SHP77 treated with DMSO at 0.1 percent for 48 hours (cell line): Measurements from ENCODE around the gene MAP2K5.

Experiments used
- DNase-seq: peaks from one replicate; lab custom pipeline; 2025; lab: John Stamatoyannopoulos, UW

MAP2K5 gene

DNA sequence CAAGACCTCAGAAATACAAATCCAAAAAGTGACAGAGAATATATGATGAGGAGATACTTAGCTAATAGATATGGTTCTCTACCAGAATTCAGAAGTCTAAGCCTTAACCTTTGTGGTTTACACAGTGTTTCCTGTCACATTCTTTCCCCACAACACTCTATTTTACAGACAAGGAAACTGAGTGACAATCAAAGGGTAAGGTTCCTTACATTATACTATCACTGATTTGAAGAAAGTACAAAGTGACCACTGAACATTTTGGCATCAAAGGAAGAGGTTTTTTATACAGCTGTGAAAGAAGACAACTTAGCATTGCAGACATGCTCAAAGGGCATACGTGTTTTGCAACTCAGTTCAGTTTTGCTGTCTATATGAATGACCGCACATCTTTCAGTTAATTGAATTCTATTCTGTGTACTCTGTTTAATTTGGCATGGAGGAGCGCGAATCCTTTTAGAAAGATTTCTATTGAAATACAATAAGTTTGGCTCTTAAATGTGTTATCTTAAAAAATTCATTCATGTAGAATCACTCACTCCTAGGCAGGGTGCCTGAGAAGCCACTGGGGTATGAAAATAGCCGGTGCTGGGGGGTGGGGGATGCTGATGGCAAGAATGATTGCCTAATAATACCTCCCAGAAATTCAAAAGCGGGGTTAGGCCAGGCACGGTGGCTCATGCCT is 216.3 kb downstream of the MAP2K5 start:
- DNase-seq: no peak

DNA sequence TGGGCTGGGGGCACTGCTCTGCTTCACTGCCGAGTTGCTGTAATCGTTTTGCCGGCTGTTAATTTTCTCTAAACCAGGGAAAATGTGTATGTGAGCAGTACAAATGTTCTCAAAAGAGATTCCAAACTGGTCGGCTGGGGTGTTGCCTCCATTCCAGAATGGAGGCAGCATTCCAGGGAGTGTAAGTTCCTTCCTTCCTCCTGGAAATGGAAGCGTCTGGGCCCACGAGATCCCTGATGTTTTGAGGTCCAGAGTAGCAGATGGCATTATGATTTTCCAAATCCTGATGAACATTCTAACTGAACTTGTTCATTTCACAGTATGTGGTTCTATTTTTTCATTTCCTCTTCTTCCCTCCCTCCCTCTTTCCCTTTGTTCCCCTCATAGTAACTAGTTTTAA is 218.4 kb downstream of the MAP2K5 start:
- no peak for DNase-seq

DNA sequence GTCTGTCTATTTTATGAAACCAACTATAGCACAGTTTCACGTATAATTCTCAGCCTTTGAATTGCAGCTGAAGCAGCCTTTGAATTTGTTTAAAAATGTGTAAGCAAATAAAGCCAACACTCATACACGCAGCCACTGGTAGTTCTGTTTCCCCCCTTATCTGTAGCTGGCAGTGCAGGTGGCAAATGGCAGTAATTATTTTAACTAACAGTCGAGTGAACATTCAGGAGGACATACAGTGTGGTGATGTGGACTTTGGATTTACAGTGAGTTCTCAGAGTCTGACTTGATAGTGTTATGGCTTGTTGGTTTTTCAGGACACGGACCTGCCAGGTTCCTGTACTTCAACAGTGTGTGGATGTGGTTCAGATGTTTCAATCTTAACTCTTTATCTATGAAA is 218.8 kb downstream of the MAP2K5 start:
- no peak for DNase-seq

DNA sequence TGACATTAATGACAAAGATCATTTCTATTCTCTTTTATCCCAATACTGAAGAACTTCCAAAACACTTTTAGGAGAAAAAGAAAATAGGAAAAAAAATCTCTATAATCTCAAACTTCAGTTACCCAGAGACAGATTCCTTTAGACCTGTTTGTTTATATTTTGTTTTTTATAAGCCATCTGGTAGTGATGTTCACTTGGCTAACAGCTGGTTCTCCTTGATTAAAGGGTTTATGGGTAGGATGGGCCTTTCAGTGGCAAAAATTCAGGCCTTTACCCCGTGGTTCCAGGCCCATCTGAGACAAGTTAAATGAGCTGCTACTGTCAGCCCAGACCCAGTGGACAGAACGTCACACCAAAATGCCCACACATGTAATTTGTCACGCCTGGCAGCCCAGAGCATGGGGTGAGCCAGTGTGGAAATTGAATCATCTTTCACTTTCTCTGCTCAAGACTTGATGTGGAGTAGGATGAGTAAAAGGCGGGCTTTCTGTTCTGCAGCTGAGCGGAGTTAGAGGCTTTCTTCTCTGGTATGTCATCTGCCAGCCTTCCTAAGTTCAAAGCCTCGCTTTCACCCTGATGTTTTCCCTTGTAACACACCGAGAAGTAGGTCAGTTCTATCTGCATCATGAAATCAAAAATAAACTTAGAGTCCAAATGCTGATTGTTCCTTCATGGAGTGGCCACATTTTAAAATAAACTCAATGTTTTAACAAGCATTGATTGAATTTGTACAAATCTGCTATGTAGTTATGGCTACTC is 220.3 kb downstream of the MAP2K5 start:
- DNase-seq: no peak

DNA sequence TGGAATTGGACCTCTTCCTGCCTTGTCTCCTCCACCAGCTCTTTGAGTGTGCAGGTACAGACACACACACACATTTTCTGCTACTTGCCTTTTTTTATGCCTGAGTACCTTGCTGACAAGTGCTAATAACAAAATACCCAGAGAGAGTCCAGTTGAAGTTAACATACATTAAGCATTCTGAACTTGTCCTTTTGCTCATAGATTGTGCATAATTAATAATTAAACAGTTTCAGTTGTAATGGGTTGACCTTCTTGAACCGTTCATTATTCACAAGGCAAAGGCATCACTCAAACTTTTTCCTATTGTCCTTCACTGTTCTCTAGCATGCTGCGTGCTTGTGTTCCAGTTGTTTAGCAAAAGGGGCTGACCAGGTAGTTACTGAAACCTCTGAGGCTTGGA is 223.2 kb downstream of the MAP2K5 start:
- no peak for DNase-seq

DNA sequence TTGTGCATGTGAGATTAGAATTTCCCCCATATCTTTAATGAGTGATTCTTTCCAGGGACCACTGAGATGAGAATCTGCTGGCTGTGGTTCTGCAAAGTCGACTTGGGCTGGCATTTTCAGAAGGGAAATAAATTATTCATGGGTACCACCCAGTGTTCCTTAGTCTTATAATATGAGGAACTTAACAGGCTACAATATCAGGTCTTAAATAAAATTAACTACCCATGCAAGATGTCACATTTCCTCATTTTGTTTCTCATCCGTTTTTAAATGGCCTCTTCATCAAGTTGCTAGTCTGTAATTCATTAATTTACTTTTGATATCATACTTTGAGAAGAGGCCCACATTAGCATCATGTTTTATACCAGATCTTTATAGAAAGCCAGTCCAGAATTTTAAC is 224.5 kb downstream of the MAP2K5 start:
- DNase-seq: no peak

DNA sequence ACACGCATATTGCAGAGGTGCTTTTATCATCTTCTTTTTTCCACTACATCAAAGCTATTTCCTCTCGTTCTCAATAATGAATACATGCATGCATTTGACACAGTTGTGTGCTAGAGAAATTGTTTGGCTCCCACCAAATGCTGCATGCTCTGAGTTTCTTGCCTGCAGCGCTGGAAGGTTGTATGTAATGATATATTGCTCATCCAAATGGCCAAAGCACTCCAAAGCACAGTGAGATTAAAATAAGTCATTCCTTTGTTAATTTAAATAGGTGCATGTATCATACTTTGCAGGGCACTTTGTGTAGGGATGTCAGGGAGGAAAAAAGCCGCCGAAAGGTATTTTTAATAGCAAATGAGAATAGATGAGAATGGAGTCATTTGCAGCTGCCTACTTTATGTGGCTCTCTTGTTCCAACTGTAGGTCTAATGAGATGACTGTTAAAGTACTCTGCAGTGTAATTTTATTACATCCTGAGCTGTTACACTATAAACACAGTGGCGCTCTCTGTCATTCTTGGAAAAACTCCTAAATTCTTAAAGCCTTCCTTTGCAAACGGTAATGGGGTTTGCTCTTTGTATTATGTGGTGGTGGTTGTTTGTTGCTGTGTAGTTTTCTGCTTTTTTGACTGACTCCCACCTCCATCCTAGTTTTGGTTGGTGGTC is 225.9 kb downstream of the MAP2K5 start:
- DNase-seq: no peak

DNA sequence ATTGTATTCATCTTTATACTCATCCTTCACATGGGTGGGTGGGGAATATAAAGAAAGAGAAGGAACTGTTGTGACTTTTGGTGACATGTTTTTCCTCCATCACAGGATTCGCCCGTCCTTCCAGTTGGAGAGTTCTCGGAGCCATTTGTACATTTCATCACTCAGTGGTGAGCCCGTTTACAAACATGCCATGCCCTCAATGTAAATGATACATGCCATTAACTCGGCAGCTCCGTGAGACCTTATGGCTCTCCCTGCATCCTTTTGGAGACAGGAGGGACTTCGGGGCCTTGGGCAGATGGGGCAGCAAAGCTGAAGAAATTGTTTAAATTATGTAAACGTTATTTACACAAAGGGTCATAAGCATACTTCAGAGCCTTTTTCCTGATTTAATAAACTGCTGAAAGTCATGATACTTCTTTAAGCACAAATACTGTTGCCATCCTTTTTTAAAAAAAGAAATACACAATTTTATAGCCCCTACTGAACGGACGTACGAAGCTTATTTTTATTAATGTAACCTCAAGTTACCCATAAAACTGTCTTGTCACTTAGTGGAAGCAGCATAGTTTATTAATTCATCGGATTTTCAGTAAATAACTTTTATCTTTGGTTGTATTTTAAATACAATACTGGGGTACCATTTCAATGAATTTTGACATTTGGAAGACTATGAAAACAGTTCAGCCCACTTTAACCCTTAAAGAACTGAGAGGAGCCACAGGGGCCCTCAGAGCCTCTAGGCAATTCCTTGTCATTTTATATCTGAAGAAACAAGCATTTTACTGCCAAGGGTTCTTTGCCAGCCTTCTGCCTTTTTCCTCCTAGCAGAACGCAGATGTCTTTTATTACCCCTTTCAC is 227.2 kb downstream of the MAP2K5 start:
- DNase-seq: no peak

DNA sequence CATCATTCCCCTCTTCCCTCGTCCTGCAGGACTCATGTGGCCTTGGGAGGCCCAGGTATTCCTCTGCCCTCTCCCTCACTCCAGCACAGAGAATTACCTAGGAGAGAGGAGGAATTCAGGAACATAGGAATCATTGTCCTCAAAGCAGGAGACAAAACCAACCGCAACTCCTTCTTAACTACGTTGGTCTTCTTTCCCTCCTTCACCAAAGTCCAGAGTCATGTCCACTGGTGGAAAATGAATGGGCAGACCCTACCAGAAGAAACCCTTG is 227.8 kb downstream of the MAP2K5 start:
- no peak for DNase-seq

DNA sequence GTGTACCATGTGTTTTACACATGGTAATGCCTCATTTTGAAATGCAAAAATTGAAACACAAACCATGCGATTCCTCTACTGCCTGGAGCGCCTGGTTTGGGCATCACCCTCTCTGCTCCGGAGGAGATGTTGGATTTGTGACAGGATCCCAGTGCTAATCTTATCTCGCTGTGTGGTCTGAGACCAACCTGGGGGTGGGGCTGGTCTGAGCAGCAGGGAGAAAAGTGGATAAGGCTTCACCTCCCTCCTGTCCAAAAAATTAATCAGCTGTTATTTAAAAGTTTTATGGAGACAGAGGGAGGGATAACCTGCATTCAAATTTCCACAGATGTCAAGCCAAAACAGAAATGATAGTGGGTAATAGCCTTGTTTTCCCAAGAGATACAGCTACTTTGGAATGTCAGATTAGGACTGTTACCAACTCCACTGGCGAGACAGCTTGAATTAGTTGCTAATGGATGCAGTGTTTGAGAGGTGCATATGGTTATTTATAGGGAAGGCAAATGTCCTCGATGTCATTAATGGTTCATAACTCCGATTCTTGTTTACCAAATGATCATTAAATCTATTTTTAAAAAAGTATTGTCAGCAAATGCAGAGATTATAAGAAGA is 228.8 kb downstream of the MAP2K5 start:
- DNase-seq: no peak

DNA sequence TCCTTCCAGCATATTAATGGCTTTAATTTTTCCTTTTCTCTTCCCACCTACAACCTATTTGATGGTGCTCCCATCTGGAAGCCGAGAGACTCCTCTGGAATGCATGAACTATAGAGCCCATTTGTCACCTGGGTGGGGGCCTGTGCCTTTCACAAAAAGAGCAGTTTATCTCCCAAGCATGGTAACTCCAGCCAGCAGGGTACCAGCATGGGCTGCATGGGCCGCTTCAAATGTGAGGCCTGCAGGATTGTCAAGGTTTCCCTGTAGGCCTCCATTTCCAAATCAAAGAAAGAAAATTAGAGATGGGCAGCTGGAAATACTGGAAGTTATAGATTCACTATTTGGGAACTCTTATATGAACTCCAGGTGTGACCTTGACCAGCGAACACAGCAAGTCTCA is 232.1 kb downstream of the MAP2K5 start:
- no peak for DNase-seq

DNA sequence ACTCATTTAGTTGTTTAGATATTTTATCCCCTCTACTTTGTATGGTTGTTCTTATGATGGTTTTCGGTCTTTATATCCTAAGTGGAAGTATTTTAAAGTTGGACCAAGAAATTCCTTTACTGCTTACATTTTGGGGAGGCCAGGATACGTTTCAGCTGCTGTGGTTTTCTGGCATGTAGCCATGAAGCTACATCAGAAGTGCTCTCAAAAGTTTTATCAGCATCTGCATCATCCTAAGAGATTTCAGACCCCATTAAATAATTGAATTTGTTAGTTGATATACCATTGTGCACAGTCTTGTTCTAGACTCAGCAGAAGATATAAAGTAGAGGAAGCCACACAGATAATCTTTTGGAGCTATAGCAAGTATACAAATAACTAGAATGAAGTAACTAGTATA is 232.7 kb downstream of the MAP2K5 start:
- no peak for DNase-seq

DNA sequence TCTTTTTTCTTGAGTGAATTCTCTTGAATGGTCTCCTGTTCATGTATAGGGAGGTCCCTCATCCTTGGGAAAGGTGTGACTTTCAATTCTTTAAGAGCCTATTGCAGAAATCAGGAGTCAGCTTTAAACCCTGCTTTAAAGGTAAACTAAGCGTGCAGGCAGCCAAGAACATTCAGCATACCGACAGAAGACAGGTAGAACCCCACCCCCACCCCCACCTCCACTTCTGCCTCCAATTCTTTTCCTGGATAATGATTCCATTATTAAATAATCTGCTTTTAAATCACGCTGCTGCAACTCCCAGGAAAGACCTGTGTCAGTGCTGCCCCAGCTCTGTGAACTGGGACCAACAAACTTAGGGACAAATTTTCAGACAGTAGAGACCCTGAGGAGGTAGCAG is 233.5 kb downstream of the MAP2K5 start:
- no peak for DNase-seq

DNA sequence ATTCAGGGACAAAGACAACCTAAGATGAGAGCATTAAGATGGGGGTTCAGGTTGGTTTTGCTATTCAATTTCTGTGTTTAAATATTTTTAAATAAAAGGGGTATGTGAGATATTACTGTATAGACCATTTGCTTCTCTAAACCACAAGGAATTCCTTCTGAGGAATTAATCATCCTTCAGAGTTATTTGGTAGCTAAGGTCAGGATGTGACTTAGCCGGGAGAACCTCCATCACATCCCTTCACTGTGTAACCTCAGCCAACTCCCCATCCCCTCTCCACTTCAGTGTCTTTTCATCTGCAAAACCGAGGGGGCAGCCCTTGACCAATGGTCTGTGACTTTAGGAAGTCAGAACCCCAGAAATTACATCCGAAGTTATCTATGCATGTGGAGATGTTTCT is 234.1 kb downstream of the MAP2K5 start:
- no peak for DNase-seq

DNA sequence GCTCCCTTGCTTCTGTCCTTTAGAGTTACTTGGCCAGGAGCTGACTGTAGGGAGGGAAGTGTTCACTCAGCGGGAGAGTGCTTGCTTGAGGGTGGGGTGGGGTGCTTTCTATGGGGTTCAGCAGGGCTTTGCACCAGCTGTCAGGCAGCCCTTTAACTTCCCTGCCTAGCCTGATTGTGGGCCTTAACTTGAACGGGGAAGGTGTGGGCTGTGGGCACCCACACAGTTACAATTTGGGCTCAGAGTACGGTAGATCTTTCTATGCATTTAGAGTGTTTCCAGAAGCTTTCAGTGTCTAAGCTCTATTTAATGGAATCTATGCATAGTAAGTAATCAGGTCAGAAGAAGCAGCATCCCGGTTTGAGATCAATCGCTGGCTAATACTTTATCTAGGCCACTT is 234.6 kb downstream of the MAP2K5 start:
- no peak for DNase-seq

DNA sequence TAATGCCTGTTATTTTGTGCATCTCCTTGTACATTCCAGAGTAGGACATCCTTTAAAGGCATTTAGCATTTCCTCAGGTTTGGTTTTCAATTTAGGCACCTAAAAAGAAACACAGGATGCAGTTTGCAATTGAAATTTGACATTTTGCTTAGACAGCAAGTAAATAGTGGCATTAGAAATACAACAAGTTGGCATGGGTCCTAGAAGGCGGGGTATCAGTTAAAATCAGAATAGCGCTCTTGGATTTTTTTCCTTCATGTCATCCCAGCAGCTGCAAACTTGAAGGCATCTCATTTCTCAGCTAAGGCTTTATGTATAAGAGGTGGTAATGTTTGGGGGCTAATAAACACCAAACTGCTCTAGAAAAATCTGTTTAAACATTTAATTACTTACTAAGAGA is 235.3 kb downstream of the MAP2K5 start:
- DNase-seq: no peak

DNA sequence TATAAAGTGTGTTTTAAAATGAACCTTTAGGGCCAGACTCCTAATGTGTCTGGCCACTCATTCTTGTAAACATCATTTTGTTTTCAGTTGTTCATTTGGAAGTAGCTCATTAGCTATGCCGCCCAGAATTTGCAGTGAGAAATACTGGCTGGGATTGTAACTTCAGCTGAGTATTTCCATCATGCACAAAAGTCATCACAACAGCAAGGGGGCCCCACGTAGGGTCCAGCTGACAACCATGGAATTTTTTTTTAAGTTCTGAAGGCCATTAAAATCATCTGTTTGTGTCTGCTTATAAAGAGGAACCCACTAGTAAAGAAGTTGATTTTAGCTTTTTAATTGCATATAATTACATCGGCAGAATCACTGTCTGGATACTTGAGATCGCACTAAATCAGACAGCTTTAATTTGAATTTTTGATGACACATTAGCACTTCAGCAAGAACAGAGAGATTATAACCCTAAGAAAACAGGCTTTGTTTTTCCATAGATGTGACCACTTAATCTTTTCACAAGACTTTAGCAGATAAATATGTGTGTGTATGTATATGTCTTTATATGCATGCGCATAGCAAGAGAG is 236.6 kb downstream of the MAP2K5 start:
- no peak for DNase-seq

DNA sequence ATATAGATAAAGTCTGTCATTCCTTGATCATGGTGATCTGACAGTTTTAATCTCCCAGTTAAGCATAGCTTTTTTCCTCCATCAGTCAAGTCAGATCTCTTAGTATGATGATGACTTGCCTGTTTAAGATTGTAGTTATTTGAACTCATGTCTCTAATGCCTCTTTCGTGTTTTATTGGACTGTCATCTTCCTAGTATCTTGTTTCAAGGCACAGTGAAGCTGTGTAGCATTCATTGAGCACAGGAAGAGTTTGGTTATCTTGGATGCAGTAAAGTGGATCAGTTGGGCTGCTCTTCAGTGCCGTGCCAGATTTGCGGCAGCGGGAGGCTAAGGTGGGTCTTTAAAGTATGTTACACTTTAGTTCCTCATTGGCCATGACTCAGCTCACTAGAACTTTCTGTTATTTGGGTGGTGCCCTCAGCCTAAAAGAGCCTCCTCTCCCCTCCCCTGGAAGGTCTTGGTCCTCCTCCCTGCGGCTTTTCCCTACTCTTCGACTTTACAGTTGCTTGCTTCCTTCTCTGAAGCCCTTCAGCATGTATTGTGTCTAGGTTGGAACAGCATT is 237.1 kb downstream of the MAP2K5 start:
- DNase-seq: no peak

DNA sequence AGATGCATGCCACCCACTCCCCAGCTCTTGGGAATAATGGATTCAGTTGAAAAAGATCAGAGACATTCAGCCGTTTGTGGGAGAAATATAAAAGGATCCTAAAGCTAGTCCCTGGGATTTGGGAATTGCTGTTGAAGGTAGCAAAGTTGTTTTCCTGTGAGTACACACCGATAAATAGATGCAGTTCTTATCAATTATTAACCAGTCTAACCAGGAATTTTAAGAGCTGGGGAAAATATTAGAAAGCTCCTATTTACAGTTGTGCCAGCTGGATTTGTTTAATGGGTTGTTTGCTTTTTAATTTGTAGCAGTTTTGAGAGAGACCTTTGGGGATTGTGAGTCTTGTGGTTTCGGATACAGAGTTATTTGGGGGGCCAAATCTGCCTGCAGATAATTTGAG is 238.6 kb downstream of the MAP2K5 start:
- DNase-seq: no peak

DNA sequence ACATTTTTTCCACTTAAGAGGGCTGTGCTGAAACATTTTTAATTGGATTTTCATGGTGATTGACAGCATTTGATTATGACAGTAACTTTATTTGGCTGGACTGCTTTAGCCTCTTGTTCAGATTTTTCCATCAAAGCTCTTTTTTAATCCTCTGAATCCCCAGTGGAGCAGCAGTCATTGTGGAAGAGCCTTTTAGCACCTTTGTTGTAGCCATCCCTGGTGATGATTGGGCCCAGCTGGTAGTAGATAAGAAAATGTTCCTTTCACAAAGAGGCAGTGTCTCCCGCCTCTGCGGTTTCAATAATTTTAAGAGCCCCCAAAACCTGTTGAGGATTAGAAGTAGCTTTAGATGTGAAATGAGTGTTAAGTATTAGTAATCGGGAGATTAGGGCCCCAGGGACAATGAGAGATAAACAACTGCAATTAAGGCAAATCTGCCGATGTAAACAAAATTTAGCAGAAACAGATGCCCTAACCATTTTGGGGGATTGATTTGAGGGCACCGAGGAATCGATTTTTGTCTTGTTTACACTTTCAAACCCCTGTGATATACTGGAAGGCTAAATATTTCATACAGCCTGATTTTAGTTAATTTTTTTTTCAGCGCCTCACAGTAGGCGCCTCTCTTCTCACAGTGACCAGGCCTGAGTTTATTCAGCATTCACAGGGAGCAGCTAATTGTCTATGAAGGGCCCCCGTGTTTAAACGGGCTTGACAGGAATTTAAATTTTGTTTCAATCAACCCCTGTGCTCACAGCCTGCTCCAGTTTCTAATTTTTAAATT is 239.6 kb downstream of the MAP2K5 start:
- DNase-seq: no peak

DNA sequence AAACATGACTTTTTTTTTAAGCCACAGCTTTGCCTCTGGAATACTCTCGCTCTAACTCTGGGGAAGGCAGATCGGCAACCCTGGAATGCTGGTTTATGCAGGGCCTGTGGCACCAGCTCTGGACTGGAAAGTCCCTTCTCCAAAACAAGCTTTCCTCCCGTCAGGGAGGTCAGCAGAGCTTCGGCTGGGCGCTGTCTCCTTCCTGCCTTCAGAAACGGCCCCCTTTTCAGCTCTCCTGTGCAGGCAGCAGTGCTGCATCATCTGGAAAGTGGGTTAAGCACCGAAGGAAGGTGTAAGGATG is 240.1 kb downstream of the MAP2K5 start:
- DNase-seq: no peak
